A549 treated with RU486 at 1 μM for 4 hours (cell line): ENCODE results near the gene BOD1L1. TPM values are rescaled to one million over a fixed set of nuclear protein-coding genes. Genes with fewer than 3 reads are reported as not detected.

Experiments used
- total RNA-seq: library from RNA; stranded (reverse); fragments of 200-300 nt; extraction: Qiagen RNA extraction; gene quantifications from 5 replicates; pipeline ENCODE4 v1.2.3, GENCODE V29; 2022; ENCODE audit warnings: low read depth

The BOD1L1 gene
- total RNA-seq, result 17.0 to 24.4 TPM (median 18.5 TPM) in 5 replicates

DNA sequence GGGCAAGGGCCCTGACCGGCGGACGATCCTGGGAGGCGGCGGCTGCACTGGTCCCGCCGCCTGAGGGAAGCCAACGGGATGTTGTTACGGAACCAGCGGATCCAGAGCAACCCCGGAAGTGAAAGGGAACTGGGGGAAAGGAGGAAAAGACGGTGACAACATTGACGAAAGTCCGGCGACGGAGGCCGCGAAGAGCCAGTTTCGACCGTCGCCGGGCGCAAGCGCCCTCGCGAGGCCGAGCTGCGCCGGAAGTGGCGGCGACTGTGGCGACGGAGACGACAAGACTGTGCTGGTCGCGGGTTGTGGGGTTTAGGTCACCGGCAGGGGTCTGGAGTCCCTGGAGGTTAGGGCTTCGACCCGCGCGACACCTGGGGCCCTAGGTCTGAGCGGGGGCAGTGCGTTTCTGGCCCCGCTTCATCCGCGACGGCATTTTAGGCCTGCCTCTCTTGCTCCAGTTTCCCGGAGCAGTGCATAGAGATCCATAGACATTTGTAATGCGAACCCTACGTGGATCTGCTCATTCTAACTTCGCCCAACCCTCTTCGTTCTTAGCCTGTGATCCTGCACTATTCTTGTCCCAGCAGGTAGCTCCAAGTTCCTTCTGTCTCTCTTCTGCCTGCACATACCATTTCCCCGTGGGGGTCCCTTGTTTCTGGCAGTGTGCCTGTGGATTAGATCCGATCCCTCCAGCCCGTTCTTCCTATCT lies at the start of gene BOD1L1:
TSS of gene BOD1L1 (minus strand) at position 120 of the 706 bp plus-strand sequence. CDS start 138 bp downstream, outside the sequence.

GRCh38 chr4:13543839-13544605 lies 83.5 kb downstream of the BOD1L1 start, which contains the start of gene NKX3-2:
Gene NKX3-2, minus strand, starts transcription at chr4:13544508. Its CDS starts 94 bp downstream, at chr4:13544414.

Other genes with a start within 250 kb of the BOD1L1 start
- 8.1 to 10.0 TPM (median 8.7 TPM) in 5 replicates for gene RAB28, start 143.4 kb downstream of the BOD1L1 start, total RNA-seq
- gene NKX3-2, start 83.2 kb downstream of the BOD1L1 start, total RNA-seq, result 0.09 to 0.19 TPM (median 0.14 TPM) in 5 replicates